Fibroblast of the aortic adventitia (primary cell): Measurements from ENCODE around the gene ASGR2. TPM values are rescaled to one million over a fixed set of nuclear protein-coding genes. Genes with fewer than 3 reads are reported as not detected.
"Not testable (repeated sequence)": the region's sequence is repeated elsewhere in the genome, so short reads cannot be mapped to it uniquely, and the experiment has no call there.

Experiments used
- DNase-seq: peaks from one replicate; pipeline ENCODE4 v3.0.0-alpha.2; 2010; ENCODE audit warnings: low read depth
- H3K4me3 ChIP-seq: 2 replicates; pipeline ENCODE4 v1.5.1; 2011; ENCODE audit warnings: low read depth, mild to moderate bottlenecking, control low read depth, low read length, moderate library complexity
- CTCF ChIP-seq: IDR thresholded peaks from 2 replicates; pipeline ENCODE4 v1.5.1; 2011; ENCODE audit warnings: mild to moderate bottlenecking, low read length, control low read depth, inconsistent platforms; ENCODE audit not compliant: insufficient read depth
- total RNA-seq: library from RNA; depleted of rRNA; stranded (reverse); fragments of >200 nt; gene quantifications from 2 replicates; pipeline ENCODE4 v1.2.3, GENCODE V29; 2012; ENCODE audit warnings: low replicate concordance

The ASGR2 gene
- total RNA-seq, 1 donor: not detected

GRCh38 chr17:7108560-7108925, 6.1 kb downstream of the ASGR2 start:
- no peak overlapping the region for H3K4me3 ChIP-seq
- DNase-seq: no peak
- no peak for TF ChIP-seq CTCF

GRCh38 chr17:7107795-7108559, 6.6 kb downstream of the ASGR2 start:
- TF ChIP-seq CTCF: no peak
- no peak overlapping the region for H3K4me3 ChIP-seq
- DNase-seq: no peak

- DNase-seq: no peak
- TF ChIP-seq CTCF: no peak
These were observed 7.4 kb downstream of the ASGR2 start for GRCh38 chr17:7107012-7107754.

GRCh38 chr17:7102421-7102820, 12.2 kb downstream of the ASGR2 start:
- no peak for DNase-seq
- H3K4me3 ChIP-seq: no peak overlapping the region
- TF ChIP-seq CTCF: no peak

More at GRCh38 chr17:7107012-7107754, 7.4 kb downstream of the ASGR2 start:
- no peak overlapping the region for H3K4me3 ChIP-seq

GRCh38 chr17:7101531-7101930, 13.1 kb downstream of the ASGR2 start:
- DNase-seq: no peak
- TF ChIP-seq CTCF: no peak
- no peak overlapping the region for H3K4me3 ChIP-seq

GRCh38 chr17:7100641-7101379, 13.8 kb downstream of the ASGR2 start:
- DNase-seq, H3K4me3 ChIP-seq: not testable (repeated sequence)

GRCh38 chr17:7098802-7099459, 15.7 kb downstream of the ASGR2 start:
- no peak for TF ChIP-seq CTCF
- DNase-seq: no peak
- no peak overlapping the region for H3K4me3 ChIP-seq
